ENCODE measurements around the gene GANC. TPM values are rescaled to one million over a fixed set of nuclear protein-coding genes. Genes with fewer than 3 reads are reported as not detected.

Gene GANC
- total and polyA plus RNA-seq, 9 of the 15 experiments (the other 6 are each of a cell fraction or from before 2014, with no cell fraction given) = 10.9 to 19.0 (median 14.5) TPM

DNA sequence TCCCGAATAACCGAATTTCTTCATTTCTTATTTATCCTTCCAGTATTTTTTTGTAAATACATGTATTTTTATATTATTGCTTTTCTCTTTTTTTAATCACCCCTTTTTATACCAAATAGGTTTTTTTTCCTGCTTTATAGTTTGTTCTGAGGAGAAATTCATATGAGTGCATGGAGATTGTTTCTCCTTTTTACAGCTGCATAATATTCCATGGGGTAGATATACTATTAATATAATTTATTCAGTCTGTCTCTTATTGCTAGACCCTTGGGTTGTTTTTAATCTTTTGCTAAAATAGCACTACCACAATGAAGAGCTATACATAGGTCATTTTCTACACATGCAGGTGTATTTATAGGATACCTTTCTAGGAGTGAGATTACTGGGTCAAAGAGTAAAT lies 3.8 kb downstream of the GANC start:
- 97% methylated on average over 2 of the region's 2 CpGs for WGBS (ENCODE audit: insufficient coverage, low coverage, missing lambda C conversion rate)
- in situ Hi-C loops (cut with MboI) (no loop called here), intact Hi-C loops (cut with micrococcal nuclease) (no loop called here)
- Histone ChIP-seq H3K4me3 (no peak overlapping the region), H3K9ac (ENCODE audit: insufficient read depth in 1 of 2, low read depth in 2 of 2, low read length in 2 of 2) (no peak overlapping the region), H3K27ac (ENCODE audit: extremely low read depth, low read depth, low read length) (no peak overlapping the region), H3K4me1 (replicated peaks in 1 of 2; ENCODE audit: control insufficient read depth in 2 of 2, insufficient read depth in 2 of 2, low read length in 2 of 2) (peaks cover 4 to 12% of the 10 kb centered on the region in 2 experiments), H3K9me1 (ENCODE audit: control insufficient read depth, insufficient read depth, low read length) (no peaks in the 10 kb centered on the region), H3K4me2 (ENCODE audit: insufficient read depth, low read length) (no peak overlapping the region), H2AFZ (ENCODE audit: low read depth, low read length) (no peak overlapping the region), H3K9me3 (replicated peaks; ENCODE audit: control insufficient read depth, insufficient read depth, low read depth, low read length) (no peaks in the 10 kb centered on the region), H3K36me3 (ENCODE audit: control insufficient read depth, insufficient read depth, low read length) (peaks cover 14% of the 10 kb centered on the region; the same call in 1 of the 3 replicates), H3K79me2 (ENCODE audit: control insufficient read depth, insufficient read depth, low read length) (peaks cover 42% of the 10 kb centered on the region), H3K27me3 (ENCODE audit: control insufficient read depth in 2 of 2, insufficient read depth in 2 of 2, low read length in 2 of 2) (no peaks in the 10 kb centered on the region), H4K20me1 (replicated peaks; ENCODE audit: control insufficient read depth, insufficient read depth, low read length) (no peaks in the 10 kb centered on the region; the same call in 1 of the 2 replicates)
- BruUV-seq (replicated peaks) = no TSS peak
- CTCF ChIA-PET (ENCODE audit: low intra/inter-chr PET ratio) = no interaction called here
- DNase-seq (ENCODE audit: extremely low read depth in 1 of 4, low spot score in 3 of 4) (no peak), ATAC-seq (no peak), FAIRE-seq (no peak)
- POLR2A ChIA-PET = interaction anchor here (0.8 kb wide), 1 partner anchor 18 kb away, joined by 4 read pairs; no protein-coding TSS in a partner anchor
- TF ChIP-seq SP2 (IDR thresholded peaks at IDR 0.05; ENCODE audit: extremely low read depth, low read depth, low read length, poor library complexity, severe bottlenecking) (no peak), RBM25 (IDR thresholded peaks at IDR 0.05; ENCODE audit: low read depth, low read length, severe bottlenecking) (peak; percentile 55), ZNF146 (CRISPR knock-in tag; IDR thresholded peaks at IDR 0.05; ENCODE audit: unreplicated experiment) (peak; percentile 54)

DNA sequence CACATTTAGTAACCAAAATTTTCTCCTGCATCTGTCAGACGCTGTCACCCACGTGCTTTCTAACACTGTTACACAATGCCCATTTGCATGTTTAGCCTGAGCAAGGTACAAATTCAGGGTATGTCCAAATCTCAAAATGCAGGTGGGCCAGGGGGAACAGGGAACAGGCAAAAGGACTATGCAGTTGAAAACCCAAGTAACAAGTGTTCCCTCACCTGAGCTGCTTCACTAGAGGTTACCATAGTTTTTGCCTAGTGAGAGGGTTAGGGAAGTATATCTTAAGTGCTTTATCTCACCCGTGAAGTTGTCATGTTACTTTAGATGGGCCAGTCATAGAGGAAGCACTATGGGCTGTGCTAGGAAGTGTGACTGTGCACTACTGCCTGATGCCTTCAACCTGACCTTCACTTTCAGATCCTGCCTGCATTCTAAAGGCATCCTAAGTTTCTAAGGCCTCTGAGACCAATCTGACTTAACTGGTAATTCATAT lies 6.3 kb downstream of the GANC start:
- POLR2A ChIA-PET = interaction anchor here (0.7 to 1.1 kb wide), 2 partner anchors 14 to 140 kb away, joined by 3 to 5 read pairs; no protein-coding TSS in a partner anchor
- Histone ChIP-seq H2AFZ (ENCODE audit: low read depth, low read length) (peak overlapping the region; percentile 97), H3K9me1 (ENCODE audit: control insufficient read depth, insufficient read depth, low read length) (no peaks in the 10 kb centered on the region), H3K4me1 (replicated peaks in 1 of 2; ENCODE audit: control insufficient read depth in 2 of 2, insufficient read depth in 2 of 2, low read length in 2 of 2) (peaks cover 4 to 12% of the 10 kb centered on the region in 2 experiments), H3K9ac (ENCODE audit: insufficient read depth in 1 of 2, low read depth in 2 of 2, low read length in 2 of 2) (peak overlapping the region; percentile 36 to 61; a peak in 3 of 4 replicates), H3K27ac (ENCODE audit: extremely low read depth, low read depth, low read length) (peak overlapping the region; percentile 74), H3K9me3 (replicated peaks; ENCODE audit: control insufficient read depth, insufficient read depth, low read depth, low read length) (no peaks in the 10 kb centered on the region), H3K79me2 (ENCODE audit: control insufficient read depth, insufficient read depth, low read length) (peaks cover 21% of the 10 kb centered on the region), H3K36me3 (ENCODE audit: control insufficient read depth, insufficient read depth, low read length) (peaks cover 14% of the 10 kb centered on the region; the same call in 1 of the 3 replicates), H4K20me1 (replicated peaks; ENCODE audit: control insufficient read depth, insufficient read depth, low read length) (no peaks in the 10 kb centered on the region), H3K4me2 (ENCODE audit: insufficient read depth, low read length) (peak overlapping the region; percentile 60), H3K4me3 (no peak overlapping the region), H3K27me3 (ENCODE audit: control insufficient read depth in 2 of 2, insufficient read depth in 2 of 2, low read length in 2 of 2) (no peaks in the 10 kb centered on the region)
- 6% methylated on average over 3 of the region's 3 CpGs for WGBS (ENCODE audit: insufficient coverage, low coverage, missing lambda C conversion rate)
- intact Hi-C loops (cut with micrococcal nuclease) (no loop called here), in situ Hi-C loops (cut with MboI) (no loop called here)
- FAIRE-seq (peak; percentile 85), DNase-seq (ENCODE audit: extremely low read depth in 1 of 4, low spot score in 3 of 4) (peak in 2 of 4 experiments; percentile 52 to 71), ATAC-seq (peak; percentile 89)
- CTCF ChIA-PET (ENCODE audit: low intra/inter-chr PET ratio) = no interaction called here
- BruUV-seq (replicated peaks) = no TSS peak
- TF ChIP-seq MNT (conservative IDR thresholded peaks at IDR 0.05) = peak; percentile 76 to 89
- TF ChIP-seq, protein P1, sequence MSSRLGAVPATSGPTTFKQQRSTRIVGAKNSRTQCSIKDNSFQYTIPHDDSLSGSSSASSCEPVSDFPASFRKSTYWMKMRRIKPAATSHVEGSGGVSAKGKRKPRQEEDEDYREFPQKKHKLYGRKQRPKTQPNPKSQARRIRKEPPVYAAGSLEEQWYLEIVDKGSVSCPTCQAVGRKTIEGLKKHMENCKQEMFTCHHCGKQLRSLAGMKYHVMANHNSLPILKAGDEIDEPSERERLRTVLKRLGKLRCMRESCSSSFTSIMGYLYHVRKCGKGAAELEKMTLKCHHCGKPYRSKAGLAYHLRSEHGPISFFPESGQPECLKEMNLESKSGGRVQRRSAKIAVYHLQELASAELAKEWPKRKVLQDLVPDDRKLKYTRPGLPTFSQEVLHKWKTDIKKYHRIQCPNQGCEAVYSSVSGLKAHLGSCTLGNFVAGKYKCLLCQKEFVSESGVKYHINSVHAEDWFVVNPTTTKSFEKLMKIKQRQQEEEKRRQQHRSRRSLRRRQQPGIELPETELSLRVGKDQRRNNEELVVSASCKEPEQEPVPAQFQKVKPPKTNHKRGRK (tag; IDR thresholded peaks at IDR 0.05) = no peak
- TF ChIP-seq HDAC3 (IDR thresholded peaks at IDR 0.05; ENCODE audit: borderline replicate concordance, partially characterized antibody) = no peak
- no peak for TF ChIP-seq HDGF (IDR thresholded peaks at IDR 0.05)
- TF ChIP-seq KDM5B (IDR thresholded peaks at IDR 0.05; ENCODE audit: insufficient replicate concordance, low read depth, low read length) = no peak
- no peak for TF ChIP-seq XRCC5 (IDR thresholded peaks at IDR 0.05; ENCODE audit: low read depth, low read length)
- TF ChIP-seq SRF (CRISPR knock-in tag; IDR thresholded peaks at IDR 0.05) = no peak
